HCT116 (cell line): ENCODE results near the gene KIAA2012.

Experiments used
- CTCF ChIP-seq, 3 experiments: fragments of 200-600 bp in 1 of 3; sonication (generic) in 1 of 3; IDR thresholded peaks in 2 of 3; conservative IDR thresholded peaks in 1 of 3; 2 replicates each; pipeline ENCODE4 v1.5.1; 2012 to 2017; ENCODE audit warnings: low read depth in 2 of 3, low read length in 2 of 3, antibody characterized with exemption in 1 of 3, borderline replicate concordance in 1 of 3, control low read depth in 1 of 3, mild to moderate bottlenecking in 1 of 3, mixed read lengths in 1 of 3, mixed run types in 1 of 3, moderate library complexity in 1 of 3; ENCODE audit not compliant: insufficient read depth in 1 of 3
- EZH2 ChIP-seq: fragments of 200-600 bp; sonication (generic); IDR thresholded peaks from 2 replicates; pipeline ENCODE4 v1.6.1; 2017; ENCODE audit warnings: antibody characterized with exemption, mixed run types
- JUND ChIP-seq: IDR thresholded peaks from 2 replicates; pipeline ENCODE4 v1.6.1; 2012
- MAX ChIP-seq: IDR thresholded peaks from 2 replicates; pipeline ENCODE4 v1.6.1; 2012
- POLR2A ChIP-seq: IDR thresholded peaks from 2 replicates; pipeline ENCODE4 v1.7.0; 2011; ENCODE audit warnings: borderline replicate concordance; ENCODE audit not compliant: insufficient read depth, insufficient read length; ENCODE audit errors: extremely low read depth
- POLR2AphosphoS5 ChIP-seq: IDR thresholded peaks from 2 replicates; pipeline ENCODE4 v1.6.1; 2011; ENCODE audit warnings: mild to moderate bottlenecking, low read depth, low read length, moderate library complexity
- RAD21 ChIP-seq: IDR thresholded peaks from 2 replicates; pipeline ENCODE4 v1.6.1; 2012; ENCODE audit warnings: low read depth, mild to moderate bottlenecking
- REST ChIP-seq: IDR thresholded peaks from 2 replicates; pipeline ENCODE4 v1.6.1; 2012; ENCODE audit warnings: low read depth
- SRF ChIP-seq: IDR thresholded peaks from 2 replicates; pipeline ENCODE4 v1.6.1; 2012; ENCODE audit warnings: low read depth
- TCF7L2 ChIP-seq: IDR thresholded peaks from 2 replicates; pipeline ENCODE4 v1.7.0; 2011; ENCODE audit warnings: borderline replicate concordance, inconsistent platforms; ENCODE audit not compliant: insufficient read depth, insufficient read length; ENCODE audit errors: extremely low read depth
- YY1 ChIP-seq: IDR thresholded peaks from 2 replicates; pipeline ENCODE4 v1.6.1; 2011; ENCODE audit warnings: low read length, low read depth, moderate library complexity, mild to moderate bottlenecking; ENCODE audit not compliant: insufficient replicate concordance; ENCODE audit errors: extremely low read depth
- ZBTB33 ChIP-seq: IDR thresholded peaks from 2 replicates; pipeline ENCODE4 v1.6.1; 2011; ENCODE audit warnings: mild to moderate bottlenecking, low read length, moderate library complexity; ENCODE audit not compliant: insufficient replicate concordance; ENCODE audit errors: extremely low read depth
- ZNF274 ChIP-seq: fragments of 200-500 bp; sonication (Bioruptor generic); IDR thresholded peaks from 2 replicates; pipeline ENCODE4 v1.6.1; 2014; ENCODE audit warnings: mild to moderate bottlenecking, low read depth, low read length, inconsistent platforms

- TF ChIP-seq POLR2A: no peak
- no peak for TF ChIP-seq CTCF (IDR thresholded peaks at IDR 0.05 in 2 of 3, conservative IDR thresholded peaks at IDR 0.05 in 1 of 3; ENCODE audit: borderline replicate concordance in 1 of 3, insufficient read depth in 1 of 3, low read depth in 2 of 3, low read length in 2 of 3)
- TF ChIP-seq POLR2AphosphoS5: no peak
- TF ChIP-seq ZNF274: no peak
- TF ChIP-seq REST: no peak
- TF ChIP-seq TCF7L2: no peak
- no peak for TF ChIP-seq EZH2
- no peak for TF ChIP-seq ZBTB33
- TF ChIP-seq JUND: no peak
- no peak for TF ChIP-seq RAD21
- TF ChIP-seq MAX: no peak
- TF ChIP-seq YY1: no peak
- no peak for TF ChIP-seq SRF
Observed at GRCh38 chr2:202193881-202194353, 120.9 kb downstream of the KIAA2012 start.
